ENCODE results near the gene C2orf92. TPM values are rescaled to one million over a fixed set of nuclear protein-coding genes. Genes with fewer than 3 reads are reported as not detected.

C2orf92 gene
- 3.4 TPM for polyA plus RNA-seq (2012; ENCODE audit: insufficient read length, low read depth)

DNA sequence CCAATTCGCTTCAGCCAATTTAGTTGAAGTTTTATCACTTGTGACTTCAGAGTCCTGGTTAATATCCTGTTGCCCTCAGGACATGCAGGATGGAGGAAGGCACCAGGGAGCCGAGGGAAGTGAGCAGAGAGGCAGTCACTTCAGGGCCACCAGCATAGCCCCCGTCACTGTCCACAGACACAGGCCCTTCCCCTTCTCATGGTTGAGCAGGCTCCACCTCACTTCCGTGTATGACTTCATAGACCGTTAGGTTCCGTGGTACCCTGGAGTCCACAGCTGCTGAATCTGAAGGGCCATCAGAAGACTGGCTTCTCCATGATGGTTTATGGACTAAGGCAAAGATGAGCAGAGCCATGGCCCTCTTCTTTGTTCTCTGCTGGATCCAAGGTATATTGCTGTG, at the start of gene C2orf92:
TSS of gene C2orf92 (plus strand) at position 266 of the 400 bp plus-strand sequence. CDS start at position 342, 76 bp downstream.
- TF ChIP-seq TAF1 (IDR thresholded peaks at IDR 0.05; ENCODE audit: borderline replicate concordance, insufficient read depth, low read length) (no peak), SIN3A (IDR thresholded peaks at IDR 0.05; ENCODE audit: borderline replicate concordance, insufficient read depth, low read length) (no peak), POLR2AphosphoS5 (IDR thresholded peaks at IDR 0.05; ENCODE audit: low read depth, low read length) (no peak), FOXP2 (optimal IDR thresholded peaks at IDR 0.05; ENCODE audit: borderline replicate concordance, extremely low read depth, extremely low read length, insufficient read depth) (no peak), REST (IDR thresholded peaks at IDR 0.05; ENCODE audit: insufficient read depth in 1 of 2, low read depth in 2 of 2, low read length in 2 of 2) (no peak)

- no peak for TF ChIP-seq TAF1 (IDR thresholded peaks at IDR 0.05; ENCODE audit: borderline replicate concordance, insufficient read depth, low read length)
- TF ChIP-seq SIN3A (IDR thresholded peaks at IDR 0.05; ENCODE audit: borderline replicate concordance, insufficient read depth, low read length): no peak
- TF ChIP-seq FOXP2 (optimal IDR thresholded peaks at IDR 0.05; ENCODE audit: borderline replicate concordance, extremely low read depth, extremely low read length, insufficient read depth): no peak
- no peak for TF ChIP-seq REST (IDR thresholded peaks at IDR 0.05; ENCODE audit: insufficient read depth in 1 of 2, low read depth in 2 of 2, low read length in 2 of 2)
- no peak for TF ChIP-seq POLR2AphosphoS5 (IDR thresholded peaks at IDR 0.05; ENCODE audit: low read depth, low read length)
Observed at GRCh38 chr2:97644023-97644717, 25.3 kb upstream of the C2orf92 start.

- no peak for TF ChIP-seq POLR2AphosphoS5 (IDR thresholded peaks at IDR 0.05; ENCODE audit: low read depth, low read length)
- TF ChIP-seq FOXP2 (optimal IDR thresholded peaks at IDR 0.05; ENCODE audit: borderline replicate concordance, extremely low read depth, extremely low read length, insufficient read depth): no peak
- no peak for TF ChIP-seq TAF1 (IDR thresholded peaks at IDR 0.05; ENCODE audit: borderline replicate concordance, insufficient read depth, low read length)
- TF ChIP-seq REST (IDR thresholded peaks at IDR 0.05; ENCODE audit: insufficient read depth in 1 of 2, low read depth in 2 of 2, low read length in 2 of 2): no peak
- no peak for TF ChIP-seq SIN3A (IDR thresholded peaks at IDR 0.05; ENCODE audit: borderline replicate concordance, insufficient read depth, low read length)
Observed at GRCh38 chr2:97645112-97645694, 24.3 kb upstream of the C2orf92 start.

GRCh38 chr2:97645695-97646629, 23.6 kb upstream of the C2orf92 start, which contains the start of gene COX5B:
COX5B (plus strand) TSS chr2:97646062; CDS start chr2:97646087, 25 bp downstream.
- TF ChIP-seq REST (IDR thresholded peaks at IDR 0.05; ENCODE audit: insufficient read depth in 1 of 2, low read depth in 2 of 2, low read length in 2 of 2) (peak; percentile 3 to 18; a peak in 2 of 4 replicates), TAF1 (IDR thresholded peaks at IDR 0.05; ENCODE audit: borderline replicate concordance, insufficient read depth, low read length) (peak; percentile 97), POLR2AphosphoS5 (IDR thresholded peaks at IDR 0.05; ENCODE audit: low read depth, low read length) (peak; percentile 96), FOXP2 (optimal IDR thresholded peaks at IDR 0.05; ENCODE audit: borderline replicate concordance, extremely low read depth, extremely low read length, insufficient read depth) (peak; percentile 74), SIN3A (IDR thresholded peaks at IDR 0.05; ENCODE audit: borderline replicate concordance, insufficient read depth, low read length) (no peak; the same call in 1 of the 2 replicates)

Measured in PFSK-1 (cell line).